HepG2 (cell line): ENCODE data around the gene HYCC2. TPM values are rescaled to one million over a fixed set of nuclear protein-coding genes. Genes with fewer than 3 reads are reported as not detected.
A peak's percentile ranks its signal among the peaks of the same experiment; 100 is the strongest.

ENCODE experiments used
- CEBPG ChIP-seq: IDR thresholded peaks from 2 replicates; pipeline ENCODE4 v1.6.1; 2016
- CSRNP1 ChIP-seq: sonication (generic); formaldehyde crosslinking; IDR thresholded peaks from 2 replicates; pipeline ENCODE4 v1.8.1; 2023; ENCODE audit warnings: mild to moderate bottlenecking, missing genetic modification reagents
- FOSL2 ChIP-seq: sonication (generic); formaldehyde crosslinking; IDR thresholded peaks from 2 replicates; pipeline ENCODE4 v1.4.0; 2020; ENCODE audit warnings: missing genetic modification reagents
- HIC2 ChIP-seq: sonication (generic); formaldehyde crosslinking; IDR thresholded peaks from 2 replicates; pipeline ENCODE4 v1.9.0; 2022; ENCODE audit warnings: low read depth, missing genetic modification reagents
- HMG20A ChIP-seq: IDR thresholded peaks from 2 replicates; pipeline ENCODE4 v1.6.1; 2016; ENCODE audit warnings: borderline replicate concordance
- PAF1 ChIP-seq: IDR thresholded peaks from 2 replicates; pipeline ENCODE4 v1.6.1; 2016; ENCODE audit warnings: missing genetic modification reagents, missing compliant biosample characterization
- PPARG ChIP-seq: conservative IDR thresholded peaks from 2 replicates; pipeline ENCODE4 v1.6.1; 2016; ENCODE audit warnings: missing biosample characterization, missing genetic modification reagents
- SNAI1 ChIP-seq: sonication (generic); formaldehyde crosslinking; IDR thresholded peaks from 2 replicates; pipeline ENCODE4 v1.5.0; 2020; ENCODE audit warnings: mild to moderate bottlenecking, missing genetic modification reagents, borderline replicate concordance
- TCF7 ChIP-seq: sonication (generic); IDR thresholded peaks from 2 replicates; pipeline ENCODE4 v1.6.1; 2016; ENCODE audit warnings: antibody characterized with exemption, low read depth
- TRIM24 ChIP-seq: sonication (generic); formaldehyde crosslinking; IDR thresholded peaks from 2 replicates; pipeline ENCODE4 v1.8.0; 2022; ENCODE audit warnings: mild to moderate bottlenecking, missing genetic modification reagents
- ZC3H4 ChIP-seq: sonication (generic); formaldehyde crosslinking; IDR thresholded peaks from 2 replicates; pipeline ENCODE4 v1.4.0; 2020; ENCODE audit warnings: missing genetic modification reagents, borderline replicate concordance
- ZHX2 ChIP-seq, 2 experiments: sonication (generic) in 1 of 2; formaldehyde crosslinking in 1 of 2; IDR thresholded peaks; 2 replicates each; pipeline versions ENCODE4 v1.6.1 to v1.9.0; 2014 to 2022; ENCODE audit warnings: antibody characterized with exemption in 1 of 2, borderline replicate concordance in 1 of 2, inconsistent platforms in 1 of 2, low read depth in 1 of 2, missing genetic modification reagents in 1 of 2
- ZNF484 ChIP-seq: sonication (generic); formaldehyde crosslinking; IDR thresholded peaks from 2 replicates; pipeline ENCODE4 v1.5.1; 2020; ENCODE audit warnings: mild to moderate bottlenecking, low read depth, missing genetic modification reagents, borderline replicate concordance
- ZNF510 ChIP-seq: sonication (generic); formaldehyde crosslinking; IDR thresholded peaks from 2 replicates; pipeline ENCODE4 v1.4.0; 2020; ENCODE audit warnings: low read depth, mild to moderate bottlenecking, missing genetic modification reagents
- ZNF687 ChIP-seq: sonication (generic); formaldehyde crosslinking; IDR thresholded peaks from 2 replicates; pipeline ENCODE4 v1.5.1; 2020; ENCODE audit warnings: mild to moderate bottlenecking, missing genetic modification reagents, moderate library complexity
- ZSCAN31 ChIP-seq: sonication (generic); formaldehyde crosslinking; IDR thresholded peaks from 2 replicates; pipeline ENCODE4 v1.5.0; 2020; ENCODE audit warnings: low read depth, mild to moderate bottlenecking, missing genetic modification reagents
- polyA plus RNA-seq, 8 experiments: library from polyadenylated mRNA; depleted of rRNA in 3 of 8; stranded (reverse) in 7 of 8; unstranded in 1 of 8; fragments of >200 nt; fragmentation: Illumina TruSeq in 4 of 8; extraction: Trizol in 4 of 8; gene quantifications; 2 replicates each; pipeline versions ENCODE4 v1.2.1 to v1.2.3, GENCODE V29; 2011 to 2016; ENCODE audit warnings: low read depth in 4 of 8, missing spikeins in 1 of 8, mixed read lengths in 1 of 8; ENCODE audit not compliant: insufficient read depth in 1 of 8
- total RNA-seq, 5 experiments: library from RNA; depleted of rRNA; stranded (reverse); fragments of >200 nt; fragmentation: Illumina TruSeq; extraction: Trizol; gene quantifications; 2 replicates each; pipeline ENCODE4 v1.2.3, GENCODE V29; 2016; ENCODE audit warnings: low read depth in 1 of 5

Gene HYCC2
- total and polyA plus RNA-seq, 2 of the 13 experiments (the other 11 are each of a cell fraction or from before 2014, with no cell fraction given) = 4.7 to 13.9 TPM

GRCh38 chr2:201057715-201058248, 13.7 kb downstream of the HYCC2 start (continued):
- no peak for TF ChIP-seq ZHX2 (IDR thresholded peaks at IDR 0.05; ENCODE audit: low read depth)
- no peak for TF ChIP-seq ZHX2 (CRISPR knock-in tag; IDR thresholded peaks at IDR 0.05; ENCODE audit: borderline replicate concordance)
- peak; percentile 38; the same call in 1 of the 2 replicates for TF ChIP-seq HIC2 (CRISPR knock-in tag)
- 0 out of 2 replicates have a peak, but pooled peaks have one; percentile 42 for TF ChIP-seq ZNF510 (CRISPR knock-in tag)
- TF ChIP-seq FOSL2 (CRISPR knock-in tag) = peak; percentile 79
- peak; percentile 45; the same call in 1 of the 2 replicates for TF ChIP-seq ZSCAN31 (CRISPR knock-in tag)
- peak; percentile 72; the same call in 1 of the 2 replicates for TF ChIP-seq CSRNP1 (CRISPR knock-in tag)
- TF ChIP-seq ZNF687 (CRISPR knock-in tag) = no peak
- no peak for TF ChIP-seq ZC3H4 (CRISPR knock-in tag)
- TF ChIP-seq HMG20A (CRISPR knock-in tag) = peak; percentile 78
- TF ChIP-seq SNAI1 (CRISPR knock-in tag) = 0 out of 2 replicates have a peak, but pooled peaks have one; percentile 10
- peak; percentile 83 for TF ChIP-seq TCF7
- peak; percentile 93 for TF ChIP-seq CEBPG (CRISPR knock-in tag)
- peak; percentile 71 for TF ChIP-seq PPARG (CRISPR knock-in tag)
- no peak for TF ChIP-seq PAF1 (CRISPR knock-in tag)
- TF ChIP-seq TRIM24 (CRISPR knock-in tag) = no peak
- TF ChIP-seq ZNF484 = no peak
